Activated T-helper 2 cell treated with anti-CD3 and anti-CD28 coated beads, Interferon-gamma antibody, Interleukin-2, Interleukin-4, amounts not matched to agents 10 μg/mL and 5 μg/mL and 100 μg/mL, durations not matched to agents 14 hours and 24 hours and 36 hours (primary cell): Measurements from ENCODE around the gene NTF4. TPM values are rescaled to one million over a fixed set of nuclear protein-coding genes. Genes with fewer than 3 reads are reported as not detected.
"Not testable (repeated sequence)": the region's sequence is repeated elsewhere in the genome, so short reads cannot be mapped to it uniquely, and the experiment has no call there.

Source experiments
- DNase-seq: peaks from one replicate; pipeline ENCODE4 v3.0.0; 2021; ENCODE audit warnings: low spot score
- H3K27ac Mint-ChIP-seq: one replicate; pipeline ENCODE4 v1.8.0; 2021; ENCODE audit warnings: mixed read lengths
- H3K27me3 Mint-ChIP-seq: one replicate; pipeline ENCODE4 v1.8.0; 2021; ENCODE audit warnings: low read depth, mixed read lengths
- H3K36me3 Mint-ChIP-seq: one replicate; pipeline ENCODE4 v1.8.0; 2021; ENCODE audit warnings: low read depth, mixed read lengths
- H3K4me1 Mint-ChIP-seq: one replicate; pipeline ENCODE4 v1.8.0; 2021; ENCODE audit warnings: low read depth, mixed read lengths
- H3K4me3 Mint-ChIP-seq: one replicate; pipeline ENCODE4 v1.8.0; 2021; ENCODE audit warnings: low read depth, mild to moderate bottlenecking, moderate library complexity, mixed read lengths
- H3K9me3 Mint-ChIP-seq: one replicate; pipeline ENCODE4 v1.8.0; 2021; ENCODE audit warnings: mixed read lengths
- intact Hi-C: fragments of 100-400 bp; cut with micrococcal nuclease; formaldehyde crosslinking; loops from one replicate; pipeline ENCODE4 v1.15.1; 2023
- total RNA-seq: library from RNA; stranded (reverse); gene quantifications from 2 replicates; pipeline ENCODE4 v1.2.3, GENCODE V29; 2022

The NTF4 gene
- total RNA-seq, 1 donor from 2014 or later, result not detected

DNA sequence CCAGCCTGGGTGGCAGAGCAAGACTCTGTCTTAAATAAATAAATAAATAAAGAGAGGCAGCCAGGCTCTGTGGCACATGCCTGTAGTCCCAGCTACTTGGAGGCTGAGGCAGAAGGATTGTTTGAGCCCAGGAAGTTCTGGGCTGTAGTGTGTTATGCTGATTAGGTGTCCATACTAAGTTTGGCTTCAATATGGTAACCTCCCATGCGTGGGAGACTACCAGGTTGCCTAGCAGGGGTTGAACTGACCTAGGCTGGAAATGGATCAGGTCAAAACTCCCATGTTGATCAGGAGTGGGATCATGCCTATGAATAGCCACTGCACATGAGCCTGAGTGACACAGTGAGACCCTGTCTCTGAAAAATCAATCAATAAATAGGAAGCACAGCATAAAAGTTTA lies 16.7 kb upstream of the NTF4 start:
- Mint-ChIP-seq H3K4me3 (no peak overlapping the region), H3K27me3 (no peaks in the 10 kb centered on the region), H3K36me3 (peaks cover 5% of the 10 kb centered on the region), H3K4me1 (peaks cover 4% of the 10 kb centered on the region), H3K27ac (no peak overlapping the region), H3K9me3 (no peaks in the 10 kb centered on the region)
- no peak for DNase-seq
- intact Hi-C loops, result no loop called here

- DNase-seq, result no peak
- intact Hi-C loops, result no loop called here
- no peak overlapping the region for H3K27ac Mint-ChIP-seq
- H3K36me3 Mint-ChIP-seq, result no peaks in the 10 kb centered on the region
- no peaks in the 10 kb centered on the region for H3K27me3 Mint-ChIP-seq
- no peaks in the 10 kb centered on the region for H3K9me3 Mint-ChIP-seq
- H3K4me3 Mint-ChIP-seq, result no peak overlapping the region
- H3K4me1 Mint-ChIP-seq, result peaks cover 2% of the 10 kb centered on the region
Measured at GRCh38 chr19:49080392-49080791, 15.8 kb upstream of the NTF4 start.

DNA sequence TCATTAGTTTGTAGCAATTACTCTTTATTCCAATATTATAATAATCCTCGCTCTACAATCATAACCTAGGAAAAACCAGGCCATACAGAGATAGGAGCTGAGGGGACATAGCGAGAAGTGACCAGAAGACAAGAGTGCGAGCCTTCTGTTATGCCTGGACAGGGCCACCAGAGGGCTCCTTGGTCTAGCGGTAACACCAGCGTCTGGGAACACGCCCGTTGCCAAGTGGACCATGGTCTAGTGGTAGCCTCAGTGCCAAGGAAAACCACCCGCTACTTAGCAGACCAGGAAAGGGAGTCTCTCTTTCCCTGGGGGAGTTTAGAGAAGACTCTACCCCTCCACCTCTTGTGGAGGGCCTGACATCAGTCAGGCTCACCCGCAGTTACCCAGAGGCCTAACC lies 10.3 kb upstream of the NTF4 start:
- H3K36me3 Mint-ChIP-seq, H3K4me3 Mint-ChIP-seq, H3K4me1 Mint-ChIP-seq, H3K27ac Mint-ChIP-seq, DNase-seq, H3K9me3 Mint-ChIP-seq: not testable (repeated sequence)
- intact Hi-C loops, result loop anchor here (1.0 kb wide), 1 partner anchor 70 kb away; no protein-coding TSS in a partner anchor
- peaks cover 26% of the 10 kb centered on the region for H3K27me3 Mint-ChIP-seq

GRCh38 chr19:49073514-49074378 lies 9.1 kb upstream of the NTF4 start:
- Mint-ChIP-seq H3K4me1 (peaks cover 6% of the 10 kb centered on the region), H3K27me3 (peaks cover 35% of the 10 kb centered on the region), H3K27ac (no peak overlapping the region), H3K9me3 (no peaks in the 10 kb centered on the region), H3K4me3 (peak overlapping the region; percentile 1), H3K36me3 (no peaks in the 10 kb centered on the region)
- intact Hi-C loops, result no loop called here
- no peak for DNase-seq

- no peaks in the 10 kb centered on the region for H3K9me3 Mint-ChIP-seq
- H3K27me3 Mint-ChIP-seq, result peaks cover 49% of the 10 kb centered on the region
- intact Hi-C loops, result no loop called here
- H3K36me3 Mint-ChIP-seq, result no peaks in the 10 kb centered on the region
- peaks cover 6% of the 10 kb centered on the region for H3K4me1 Mint-ChIP-seq
- no peak overlapping the region for H3K27ac Mint-ChIP-seq
- no peak overlapping the region for H3K4me3 Mint-ChIP-seq
- DNase-seq, result no peak
Measured at GRCh38 chr19:49071860-49072547, 7.4 kb upstream of the NTF4 start.

DNA sequence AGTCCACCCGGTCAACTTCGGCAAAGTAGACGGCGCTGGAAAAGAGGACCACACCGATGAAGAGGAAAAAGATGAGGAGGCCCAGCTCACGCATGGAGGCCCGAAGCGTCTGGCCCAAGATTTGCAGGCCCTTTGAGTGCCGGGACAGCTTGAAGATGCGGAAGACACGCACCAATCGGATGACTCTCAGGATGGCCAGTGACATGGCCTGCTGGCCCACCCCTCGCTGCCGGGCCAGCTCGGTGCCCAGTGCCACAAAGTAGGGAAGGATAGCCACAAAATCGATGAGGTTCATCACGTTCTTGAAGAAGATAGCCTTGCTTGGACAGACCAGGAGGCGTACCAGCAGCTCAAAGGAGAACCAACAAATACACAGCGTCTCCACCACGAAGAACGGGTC lies 5.8 kb upstream of the NTF4 start:
- H3K4me1 Mint-ChIP-seq, result peaks cover 6% of the 10 kb centered on the region
- H3K27me3 Mint-ChIP-seq, result peaks cover 63% of the 10 kb centered on the region
- H3K27ac Mint-ChIP-seq, result no peak overlapping the region
- intact Hi-C loops, result no loop called here
- no peaks in the 10 kb centered on the region for H3K36me3 Mint-ChIP-seq
- no peaks in the 10 kb centered on the region for H3K9me3 Mint-ChIP-seq
- no peak for DNase-seq
- no peak overlapping the region for H3K4me3 Mint-ChIP-seq

DNA sequence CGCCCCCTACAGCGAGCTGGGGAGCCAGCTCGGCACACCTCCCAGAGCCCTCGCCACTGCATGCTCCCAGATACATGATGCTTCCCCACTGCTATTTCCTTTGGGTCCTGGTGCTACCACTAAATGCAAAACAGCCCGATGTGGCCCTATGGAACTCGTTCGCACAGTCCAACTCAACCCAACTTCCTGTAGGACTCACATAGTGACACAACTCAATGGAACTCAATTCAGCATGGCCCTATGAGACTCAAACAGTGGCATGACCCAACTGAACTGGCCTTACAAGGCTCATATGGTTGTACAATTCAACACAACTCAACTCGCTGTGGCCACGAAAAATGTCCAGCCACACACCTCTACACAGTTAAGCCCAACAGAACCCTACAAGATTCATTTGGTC lies 4.4 kb upstream of the NTF4 start:
- no peaks in the 10 kb centered on the region for H3K9me3 Mint-ChIP-seq
- H3K36me3 Mint-ChIP-seq, result no peaks in the 10 kb centered on the region
- H3K4me1 Mint-ChIP-seq, result peaks cover 5% of the 10 kb centered on the region
- intact Hi-C loops, result no loop called here
- H3K4me3 Mint-ChIP-seq, result no peak overlapping the region
- H3K27ac Mint-ChIP-seq, result no peak overlapping the region
- H3K27me3 Mint-ChIP-seq, result peaks cover 69% of the 10 kb centered on the region
- DNase-seq, result no peak

- intact Hi-C loops, result no loop called here
- DNase-seq, result no peak
- H3K4me1 Mint-ChIP-seq, result no peaks in the 10 kb centered on the region
- no peak overlapping the region for H3K4me3 Mint-ChIP-seq
- H3K36me3 Mint-ChIP-seq, result no peaks in the 10 kb centered on the region
- H3K27me3 Mint-ChIP-seq, result peaks cover 65% of the 10 kb centered on the region
- H3K27ac Mint-ChIP-seq, result no peak overlapping the region
- H3K9me3 Mint-ChIP-seq, result no peaks in the 10 kb centered on the region
Measured at GRCh38 chr19:49067554-49067953, 2.9 kb upstream of the NTF4 start.

- no peaks in the 10 kb centered on the region for H3K4me1 Mint-ChIP-seq
- H3K27me3 Mint-ChIP-seq, result peaks cover 62% of the 10 kb centered on the region
- DNase-seq, result no peak
- no peak overlapping the region for H3K4me3 Mint-ChIP-seq
- H3K9me3 Mint-ChIP-seq, result no peaks in the 10 kb centered on the region
- intact Hi-C loops, result no loop called here
- H3K36me3 Mint-ChIP-seq, result no peaks in the 10 kb centered on the region
- H3K27ac Mint-ChIP-seq, result no peak overlapping the region
Measured at GRCh38 chr19:49065905-49066512, 1.4 kb upstream of the NTF4 start.

GRCh38 chr19:49064029-49064629 lies 489 bp downstream of the NTF4 start:
- intact Hi-C loops, result no loop called here
- Mint-ChIP-seq H3K9me3 (no peaks in the 10 kb centered on the region), H3K27ac (no peak overlapping the region), H3K36me3 (no peaks in the 10 kb centered on the region), H3K4me1 (no peaks in the 10 kb centered on the region), H3K4me3 (no peak overlapping the region), H3K27me3 (peaks cover 63% of the 10 kb centered on the region)
- no peak for DNase-seq

DNA sequence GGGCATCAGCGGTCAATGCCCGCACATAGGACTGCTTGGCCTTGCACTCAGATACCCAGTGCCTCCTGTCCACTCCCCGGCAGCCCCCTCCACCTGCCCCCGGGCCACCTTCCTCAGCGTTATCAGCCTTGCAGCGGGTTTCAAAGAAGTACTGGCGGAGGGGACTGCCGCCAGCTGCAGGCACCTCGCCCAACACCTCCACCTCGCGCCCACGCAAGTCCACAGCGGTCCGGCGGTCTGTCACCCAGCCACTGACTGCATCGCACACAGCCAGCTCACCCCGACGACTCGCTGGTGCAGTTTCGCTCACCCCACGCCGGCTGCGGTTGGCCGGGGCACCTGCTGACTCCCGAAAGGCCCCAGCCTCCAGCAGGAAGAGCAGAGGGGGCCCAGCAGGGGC lies 3.2 kb downstream of the NTF4 start:
- Mint-ChIP-seq H3K27me3 (peaks cover 65% of the 10 kb centered on the region), H3K36me3 (no peaks in the 10 kb centered on the region), H3K9me3 (no peaks in the 10 kb centered on the region), H3K27ac (no peak overlapping the region), H3K4me3 (no peak overlapping the region), H3K4me1 (peaks cover 9% of the 10 kb centered on the region)
- intact Hi-C loops, result no loop called here
- DNase-seq, result no peak

DNA sequence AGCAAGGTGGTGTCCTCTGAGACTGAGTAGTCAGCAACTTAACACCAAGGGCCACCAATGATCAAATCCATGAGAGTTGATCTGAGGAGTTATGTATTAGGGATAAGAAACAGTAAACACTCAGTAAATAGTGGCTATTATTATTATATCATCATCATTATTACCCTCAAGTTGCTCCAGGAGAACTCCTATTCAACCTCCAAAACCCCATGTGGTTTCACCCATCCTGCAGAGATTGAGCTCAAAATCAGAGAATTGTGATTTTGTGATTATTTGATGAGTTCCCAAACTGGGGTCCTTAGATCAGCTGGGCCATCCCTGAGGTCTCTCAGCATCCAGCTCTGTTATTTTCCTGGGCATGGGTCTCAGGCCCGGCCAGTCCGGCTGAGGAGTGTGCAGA lies 3.6 kb downstream of the NTF4 start:
- Mint-ChIP-seq H3K4me1 (peaks cover 9% of the 10 kb centered on the region), H3K36me3 (no peaks in the 10 kb centered on the region), H3K4me3 (no peak overlapping the region), H3K27me3 (peaks cover 63% of the 10 kb centered on the region), H3K9me3 (no peaks in the 10 kb centered on the region), H3K27ac (no peak overlapping the region)
- intact Hi-C loops, result no loop called here
- no peak for DNase-seq

GRCh38 chr19:49059053-49059452 lies 5.6 kb downstream of the NTF4 start:
- H3K4me3 Mint-ChIP-seq, result no peak overlapping the region
- H3K4me1 Mint-ChIP-seq, result peaks cover 9% of the 10 kb centered on the region
- H3K27ac Mint-ChIP-seq, result no peak overlapping the region
- H3K9me3 Mint-ChIP-seq, result no peaks in the 10 kb centered on the region
- DNase-seq, result no peak
- H3K36me3 Mint-ChIP-seq, result no peaks in the 10 kb centered on the region
- intact Hi-C loops, result no loop called here
- H3K27me3 Mint-ChIP-seq, result peaks cover 51% of the 10 kb centered on the region
